AG09309 (cell line): ENCODE data around the gene CAMK2A.

Experiments
- DNase-seq: peaks from one replicate; pipeline ENCODE4 v3.0.0-alpha.2; 2010; ENCODE audit warnings: low read depth
- H3K4me3 ChIP-seq: 2 replicates; pipeline ENCODE4 v1.5.1; 2011; ENCODE audit warnings: mild to moderate bottlenecking, low read depth, low read length, moderate library complexity; ENCODE audit not compliant: control insufficient read depth
- CTCF ChIP-seq: IDR thresholded peaks from 2 replicates; pipeline ENCODE4 v1.5.1; 2011; ENCODE audit warnings: mild to moderate bottlenecking, low read depth, low read length, inconsistent platforms; ENCODE audit not compliant: insufficient read depth, control insufficient read depth; ENCODE audit errors: missing control alignments

The CAMK2A gene

DNA sequence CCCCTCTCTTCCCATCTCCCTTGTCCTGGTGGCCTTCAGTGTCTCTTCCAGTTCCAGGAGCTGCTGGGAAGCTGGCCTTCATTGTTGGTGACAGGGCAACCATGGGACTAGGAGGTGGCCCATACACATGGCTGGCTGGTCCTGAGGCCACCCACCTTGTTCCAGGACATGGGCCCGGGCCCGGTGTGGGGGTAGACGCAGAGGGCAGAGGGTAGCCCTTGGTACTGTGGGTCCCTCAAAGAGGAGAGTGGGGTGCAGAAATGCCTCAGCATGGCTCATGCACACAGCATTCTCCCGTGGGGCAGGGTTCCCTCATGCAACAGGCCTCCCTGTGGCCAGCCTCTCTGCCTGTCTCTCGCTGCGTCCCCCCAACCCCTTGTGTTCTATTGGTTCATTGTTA lies 78.9 kb downstream of the CAMK2A start:
- DNase-seq = no peak
- no peak overlapping the region for H3K4me3 ChIP-seq
- no peak for TF ChIP-seq CTCF

DNA sequence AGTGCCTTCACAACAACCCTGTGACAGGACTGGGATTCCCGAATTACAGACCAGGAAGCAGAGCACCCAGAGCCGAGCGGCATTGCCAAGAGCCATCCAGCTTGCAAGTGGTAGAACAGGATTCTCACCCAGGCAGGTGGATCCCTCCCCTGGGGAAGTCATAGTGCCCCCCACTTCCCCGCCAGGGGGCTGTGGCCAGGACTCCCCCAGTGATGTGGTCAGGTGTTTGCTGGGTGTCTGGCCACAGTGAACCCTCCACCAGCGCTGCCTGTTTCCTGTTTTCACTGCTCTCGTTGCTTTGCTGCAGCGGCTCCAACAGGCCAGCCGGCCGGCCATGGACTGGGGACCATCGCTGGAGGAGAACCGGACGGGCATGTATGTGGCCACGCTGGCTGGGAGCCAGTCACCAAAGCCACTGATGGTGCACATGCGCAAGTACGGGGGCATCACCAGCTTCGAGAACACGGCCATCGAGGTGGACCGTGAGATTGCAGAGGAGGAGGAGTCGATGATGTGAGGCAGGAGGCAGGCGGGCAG lies 80.4 kb downstream of the CAMK2A start:
- TF ChIP-seq CTCF = no peak
- no peak overlapping the region for H3K4me3 ChIP-seq
- peak; percentile 67 for DNase-seq

GRCh38 chr5:150208187-150209098 lies 81.1 kb downstream of the CAMK2A start:
- no peak overlapping the region for H3K4me3 ChIP-seq
- TF ChIP-seq CTCF = no peak
- no peak for DNase-seq

DNA sequence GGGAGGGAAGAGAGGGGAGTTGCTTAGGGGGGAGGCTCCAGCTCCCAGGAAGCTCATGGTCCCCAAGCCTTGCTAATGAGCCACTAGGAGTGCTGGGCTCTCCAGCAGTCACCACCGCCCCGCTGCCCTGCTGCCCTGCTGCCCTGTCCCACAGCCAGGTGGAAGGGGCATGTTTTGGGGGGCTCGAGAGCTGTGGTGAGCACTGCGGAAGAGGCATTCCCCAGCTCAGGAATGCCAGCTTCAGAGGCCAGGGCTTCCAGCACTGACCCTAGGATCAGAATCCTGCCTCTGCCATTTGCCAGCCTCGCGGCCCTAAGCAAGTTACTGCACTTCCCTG lies 82.8 kb downstream of the CAMK2A start:
- TF ChIP-seq CTCF = no peak
- H3K4me3 ChIP-seq = no peak overlapping the region
- DNase-seq = no peak

DNA sequence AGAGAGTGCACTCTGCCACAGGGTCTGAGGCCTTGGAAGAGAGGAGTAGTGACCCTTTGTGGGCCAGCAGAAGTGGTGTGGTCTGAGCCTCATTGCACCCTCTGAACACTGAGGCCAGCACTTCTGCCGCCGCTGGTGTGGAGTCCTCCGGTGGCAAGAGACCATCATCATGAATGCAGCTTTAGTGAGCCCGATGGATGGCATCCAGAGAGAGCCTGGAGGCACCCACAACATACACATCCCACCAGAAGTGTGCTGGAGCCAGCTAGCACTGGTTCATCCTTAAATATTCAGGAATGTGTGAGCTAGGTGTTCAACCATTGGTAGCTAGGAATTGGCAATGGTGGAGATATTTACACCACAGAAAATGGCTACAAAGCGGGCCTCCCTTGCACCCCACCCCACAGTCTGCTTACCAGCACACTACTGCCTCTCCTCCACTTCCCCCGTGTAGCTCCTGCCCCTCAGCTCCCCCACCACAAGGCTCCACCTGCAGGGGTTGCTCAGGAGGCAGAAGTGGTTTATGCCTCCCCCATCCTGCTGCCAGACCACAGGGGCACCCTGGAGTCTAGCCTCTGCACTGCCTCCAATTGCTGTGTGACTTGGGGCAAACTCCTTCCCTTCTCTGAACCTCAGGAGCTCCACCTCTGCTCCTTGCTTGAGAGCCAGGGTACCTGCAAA lies 83.3 kb downstream of the CAMK2A start:
- no peak for TF ChIP-seq CTCF
- H3K4me3 ChIP-seq = no peak overlapping the region
- DNase-seq = no peak

DNA sequence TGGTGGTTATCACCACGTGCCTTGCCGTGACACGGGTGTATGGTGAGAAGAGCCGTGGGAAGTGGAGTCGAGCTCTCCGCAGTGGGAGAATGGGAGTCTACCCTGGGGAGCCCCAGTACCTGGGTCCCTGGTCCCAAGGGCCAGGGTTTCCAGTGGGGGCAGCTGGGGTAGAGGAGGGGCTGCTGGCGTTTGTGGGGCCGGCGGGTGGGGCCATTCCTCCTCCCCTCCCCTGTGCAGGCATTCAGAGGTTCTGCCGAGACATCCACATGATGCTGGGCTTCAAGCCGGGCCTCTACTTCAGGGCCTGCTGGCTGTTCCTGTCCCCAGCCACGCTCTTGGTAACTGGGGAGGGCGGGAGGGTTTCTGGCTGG lies 85.0 kb downstream of the CAMK2A start:
- DNase-seq = no peak
- no peak overlapping the region for H3K4me3 ChIP-seq
- TF ChIP-seq CTCF = no peak
